Measurements from ENCODE around the gene ZBTB7C. TPM values are rescaled to one million over a fixed set of nuclear protein-coding genes. Genes with fewer than 3 reads are reported as not detected.

The ZBTB7C gene
- total RNA-seq, 1 donor from 2014 or later = 0.57 TPM

DNA sequence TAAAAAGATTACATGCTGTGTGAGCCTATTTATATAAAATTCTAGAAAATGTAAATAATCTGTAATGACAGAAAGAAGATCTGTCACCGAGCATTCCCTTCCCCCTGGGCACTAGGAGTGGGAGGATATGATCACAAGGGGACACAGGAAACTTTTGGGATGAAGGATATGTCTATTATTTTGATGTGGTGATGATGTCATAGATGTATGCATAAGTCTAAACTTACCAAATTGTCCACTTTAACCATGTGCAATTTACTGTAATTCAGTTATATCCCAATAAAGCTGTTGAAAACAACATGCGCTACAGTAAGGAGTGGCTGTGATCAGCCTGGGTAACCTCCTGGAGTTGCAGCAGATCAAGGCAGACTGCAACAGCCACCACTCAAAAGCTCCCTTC lies 148.9 kb downstream of the ZBTB7C start:
- Mint-ChIP-seq H3K27ac (no peak overlapping the region), H3K27me3 (peaks cover 2% of the 10 kb centered on the region), H3K4me1 (ENCODE audit: low read depth) (no peaks in the 10 kb centered on the region), H3K4me3 (ENCODE audit: low read depth) (no peak overlapping the region), H3K9me3 (ENCODE audit: low read depth) (peaks cover 6% of the 10 kb centered on the region), H3K36me3 (ENCODE audit: insufficient read depth) (no peaks in the 10 kb centered on the region)
- DNase-seq (ENCODE audit: low spot score, unreplicated experiment) = no peak
- TF ChIP-seq CTCF (IDR thresholded peaks at IDR 0.05; ENCODE audit: unreplicated experiment) = no peak

DNA sequence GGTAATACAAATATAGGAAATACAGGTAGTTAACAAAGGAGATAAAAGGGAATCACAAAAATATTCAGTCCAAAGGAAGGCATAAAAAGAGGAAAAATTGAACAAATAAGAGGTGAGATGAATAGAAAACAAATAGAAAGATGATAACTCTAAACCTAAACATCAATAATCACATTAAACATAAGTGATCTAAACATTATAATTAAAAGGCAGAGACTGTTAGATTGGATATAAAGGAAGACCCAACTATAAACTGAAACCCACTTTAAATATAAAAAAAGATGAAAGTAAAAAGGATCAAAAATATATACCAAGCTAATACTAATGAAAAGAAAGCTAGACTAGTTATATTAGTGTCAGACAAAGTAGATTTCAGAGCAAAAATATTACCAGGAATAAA lies 152.3 kb downstream of the ZBTB7C start:
- H3K27ac Mint-ChIP-seq = no peak overlapping the region
- TF ChIP-seq CTCF (IDR thresholded peaks at IDR 0.05; ENCODE audit: unreplicated experiment) = no peak
- H3K9me3 Mint-ChIP-seq (ENCODE audit: low read depth) = peaks cover 6% of the 10 kb centered on the region
- H3K4me1 Mint-ChIP-seq (ENCODE audit: low read depth) = no peaks in the 10 kb centered on the region
- H3K36me3 Mint-ChIP-seq (ENCODE audit: insufficient read depth) = no peaks in the 10 kb centered on the region
- H3K27me3 Mint-ChIP-seq = peaks cover 4% of the 10 kb centered on the region
- H3K4me3 Mint-ChIP-seq (ENCODE audit: low read depth) = no peak overlapping the region
- no peak for DNase-seq (ENCODE audit: low spot score, unreplicated experiment)

- no peaks in the 10 kb centered on the region for H3K4me1 Mint-ChIP-seq (ENCODE audit: low read depth)
- H3K4me3 Mint-ChIP-seq (ENCODE audit: low read depth) = no peak overlapping the region
- H3K9me3 Mint-ChIP-seq (ENCODE audit: low read depth) = peaks cover 6% of the 10 kb centered on the region
- no peaks in the 10 kb centered on the region for H3K36me3 Mint-ChIP-seq (ENCODE audit: insufficient read depth)
- H3K27me3 Mint-ChIP-seq = peaks cover 7% of the 10 kb centered on the region
- TF ChIP-seq CTCF (IDR thresholded peaks at IDR 0.05; ENCODE audit: unreplicated experiment) = no peak
- no peak for DNase-seq (ENCODE audit: low spot score, unreplicated experiment)
- H3K27ac Mint-ChIP-seq = no peak overlapping the region
Observed at GRCh38 chr18:48254077-48254602, 155.0 kb downstream of the ZBTB7C start.

GRCh38 chr18:48252525-48252924 lies 156.7 kb downstream of the ZBTB7C start:
- Mint-ChIP-seq H3K27ac (no peak overlapping the region), H3K36me3 (ENCODE audit: insufficient read depth) (no peaks in the 10 kb centered on the region), H3K9me3 (ENCODE audit: low read depth) (peaks cover 6% of the 10 kb centered on the region), H3K27me3 (peaks cover 7% of the 10 kb centered on the region), H3K4me3 (ENCODE audit: low read depth) (no peak overlapping the region), H3K4me1 (ENCODE audit: low read depth) (no peaks in the 10 kb centered on the region)
- TF ChIP-seq CTCF (IDR thresholded peaks at IDR 0.05; ENCODE audit: unreplicated experiment) = no peak
- DNase-seq (ENCODE audit: low spot score, unreplicated experiment) = no peak

GRCh38 chr18:48250918-48251317 lies 158.3 kb downstream of the ZBTB7C start:
- TF ChIP-seq CTCF (IDR thresholded peaks at IDR 0.05; ENCODE audit: unreplicated experiment) = no peak
- Mint-ChIP-seq H3K27me3 (peaks cover 7% of the 10 kb centered on the region), H3K36me3 (ENCODE audit: insufficient read depth) (no peaks in the 10 kb centered on the region), H3K4me1 (ENCODE audit: low read depth) (no peaks in the 10 kb centered on the region), H3K4me3 (ENCODE audit: low read depth) (no peak overlapping the region), H3K27ac (no peak overlapping the region), H3K9me3 (ENCODE audit: low read depth) (no peaks in the 10 kb centered on the region)
- DNase-seq (ENCODE audit: low spot score, unreplicated experiment) = no peak

Data from progenitor cell of endocrine pancreas (in vitro differentiated cells).